GM21717 (cell line): ENCODE results near the gene DMKN.
"Not testable (repeated sequence)": the region's sequence is repeated elsewhere in the genome, so short reads cannot be mapped to it uniquely, and the experiment has no call there.

Experiments
- ATAC-seq: cut with Tn5 transposase; IDR thresholded peaks from one replicate; pipeline ENCODE4 v1.9.1; 2021; ENCODE audit warnings: mild to moderate bottlenecking, moderate library complexity; ENCODE audit not compliant: unreplicated experiment

The DMKN gene

DNA sequence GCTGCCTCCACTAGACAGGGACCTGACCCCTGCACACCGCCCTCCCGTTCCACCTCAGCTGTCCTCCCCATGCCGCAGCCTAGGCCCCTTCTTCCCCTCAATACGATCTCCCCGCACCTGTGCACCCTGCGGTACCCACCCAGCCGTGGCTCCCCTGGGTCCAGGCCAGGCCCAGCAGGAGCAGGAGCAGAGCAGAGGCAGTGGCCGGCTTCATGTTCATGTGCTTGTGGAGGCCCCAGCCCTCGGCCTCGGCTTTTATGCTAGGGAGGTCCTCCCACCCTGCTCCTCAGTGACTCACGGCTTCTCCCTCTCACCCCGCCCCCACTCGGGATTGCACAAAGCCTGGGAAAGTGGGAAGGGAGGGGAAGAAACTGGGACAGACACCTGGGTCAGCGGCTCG lies 11.8 kb downstream of the DMKN start:
- no peak for ATAC-seq

DNA sequence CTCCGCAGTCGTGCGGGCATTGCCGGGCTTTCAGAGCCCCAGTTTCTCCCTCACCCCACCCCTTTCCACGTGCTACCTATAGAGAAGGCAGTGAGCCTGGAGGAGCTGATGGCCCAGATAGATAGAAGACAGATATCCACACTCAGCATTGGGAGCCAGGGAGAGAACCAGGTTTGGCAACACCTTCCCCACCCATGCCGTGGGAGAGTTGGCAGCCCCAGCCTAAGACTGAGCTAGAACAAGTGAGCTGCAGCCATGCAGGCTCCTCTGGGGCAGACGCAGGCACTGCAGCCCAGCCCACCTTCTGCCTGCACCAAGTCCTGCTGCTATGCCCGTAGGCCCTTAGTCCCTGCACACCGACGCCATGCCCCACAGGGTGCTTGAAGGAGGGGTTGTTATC lies 12.8 kb downstream of the DMKN start:
- ATAC-seq: no peak

DNA sequence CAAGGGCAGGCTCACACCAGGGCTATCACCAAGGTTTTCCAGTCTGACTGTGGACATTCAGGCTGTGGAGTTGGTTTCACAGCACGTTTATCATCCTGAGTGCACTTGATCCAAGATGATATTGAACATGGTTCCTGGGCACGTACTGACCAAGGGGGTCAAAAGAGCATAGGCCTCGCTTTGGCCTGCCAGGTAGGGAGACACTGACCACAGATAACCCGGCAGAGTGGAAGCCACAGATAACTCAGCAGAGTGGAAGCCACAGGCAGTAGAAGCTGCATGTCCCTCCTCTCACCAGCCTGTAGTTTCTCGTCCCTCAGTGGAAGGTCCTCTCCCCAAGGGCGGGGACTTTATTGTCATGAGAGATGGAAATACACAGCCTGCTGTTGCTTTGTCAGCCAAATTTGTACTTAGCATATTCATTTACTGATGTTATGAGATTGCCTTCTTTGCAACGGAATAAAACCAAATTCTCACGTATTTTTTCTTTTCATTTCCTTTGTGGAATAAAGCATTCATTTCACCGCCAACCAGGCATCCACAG lies 14.4 kb downstream of the DMKN start:
- ATAC-seq: no peak

DNA sequence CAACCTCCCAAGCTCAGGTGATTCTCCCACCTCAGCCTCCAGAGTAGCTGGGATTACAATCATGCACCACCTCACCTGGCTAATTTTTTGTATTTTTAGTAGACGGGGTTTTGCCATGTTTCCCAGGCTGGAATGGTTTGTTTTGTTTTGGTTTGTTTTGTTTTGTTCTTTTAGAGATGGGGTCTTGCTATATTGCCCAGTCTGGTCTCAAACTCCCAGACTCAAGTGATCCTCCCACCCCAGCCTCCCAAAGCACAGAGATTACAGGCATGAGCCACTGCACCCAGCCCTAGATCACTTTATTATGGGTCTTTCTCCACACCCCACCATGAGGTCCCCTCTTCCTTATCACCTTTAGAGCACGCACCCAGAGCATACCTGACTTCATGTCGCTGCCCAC lies 15.2 kb downstream of the DMKN start:
- no peak for ATAC-seq

DNA sequence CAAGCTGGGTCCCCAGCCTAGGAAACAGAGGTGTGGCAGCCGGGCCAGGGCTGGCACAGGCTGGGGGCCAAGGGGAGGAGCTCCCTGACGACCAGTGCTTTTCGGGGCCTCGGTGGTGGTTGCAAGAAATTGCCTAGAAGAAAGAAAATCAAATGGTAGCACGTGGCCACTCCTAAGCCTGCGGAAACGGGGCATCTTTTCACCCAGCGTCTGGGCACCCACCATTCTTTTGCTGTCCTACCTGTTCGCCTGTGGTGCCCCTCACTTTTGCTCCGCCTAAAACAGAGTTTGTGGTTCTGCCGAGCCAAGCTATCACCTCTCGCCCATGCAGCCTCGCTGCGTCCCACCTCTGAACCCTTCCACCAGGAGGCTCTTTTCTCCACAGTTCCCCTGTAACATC lies 16.0 kb downstream of the DMKN start:
- ATAC-seq: no peak

DNA sequence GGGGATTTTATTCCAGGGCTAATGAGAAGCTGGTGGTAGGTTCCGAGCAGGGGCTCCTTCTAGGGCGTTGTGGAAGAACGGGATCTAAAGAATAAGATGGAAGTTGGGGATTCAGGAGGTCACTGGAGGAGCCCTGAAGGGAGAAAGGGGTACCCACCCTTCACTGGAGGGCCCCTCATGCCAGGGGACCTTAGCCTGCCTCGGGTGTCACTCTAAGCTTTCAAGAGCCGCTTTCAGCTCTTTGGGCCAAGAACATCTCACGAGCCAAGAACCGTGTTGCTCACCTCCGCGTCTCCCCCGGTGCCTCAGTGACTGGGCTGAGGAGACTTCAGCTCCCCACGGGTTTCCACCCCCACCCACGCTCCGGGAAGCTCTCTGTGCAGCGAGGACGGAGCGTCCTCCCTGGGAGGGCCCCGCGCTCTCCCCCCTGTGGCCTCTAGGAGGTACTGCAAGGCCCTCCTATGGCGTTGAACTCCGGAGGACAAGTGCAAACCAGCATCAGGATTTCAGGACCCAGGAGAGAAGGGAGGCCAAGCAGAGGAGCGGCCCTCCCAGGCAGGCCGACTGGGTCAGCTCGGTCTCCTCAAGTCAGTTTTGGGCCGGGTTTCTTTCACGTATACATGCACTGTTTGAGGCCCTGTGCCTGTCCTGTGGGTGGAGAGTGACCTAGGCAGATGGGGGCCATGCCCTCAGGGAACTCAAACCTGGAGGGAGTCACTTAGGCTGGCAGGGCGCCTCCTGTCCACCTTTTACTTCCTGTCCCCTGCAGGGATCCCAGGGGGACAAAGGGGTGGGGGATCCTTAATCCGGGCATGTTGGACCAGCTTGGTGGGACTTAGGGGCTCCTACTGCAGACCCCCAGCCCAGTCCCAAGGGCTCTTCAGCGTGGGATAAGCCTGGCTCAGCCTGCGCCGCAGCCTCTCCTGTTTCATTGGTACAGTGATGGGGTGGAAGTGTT lies 18.1 kb downstream of the DMKN start:
- ATAC-seq: no peak

DNA sequence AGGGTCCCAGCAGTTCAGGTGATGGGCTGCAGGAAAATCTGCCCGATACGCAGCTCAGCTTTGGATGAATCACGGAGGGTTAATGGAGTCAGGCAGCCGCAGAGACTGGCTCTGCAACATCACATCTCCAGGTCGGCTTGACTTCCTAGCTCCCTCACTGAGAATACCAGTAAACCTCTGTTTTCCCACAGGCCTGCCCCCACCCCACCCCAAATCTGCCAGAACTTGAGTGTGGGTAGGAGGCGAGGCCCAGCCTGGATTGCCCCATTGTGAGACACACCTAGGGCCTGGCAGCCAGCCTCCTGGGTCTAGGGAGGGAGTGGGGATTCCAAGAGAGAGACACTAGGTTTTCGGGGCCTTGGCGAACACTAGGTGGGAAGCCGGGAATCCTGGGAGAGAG lies 19.5 kb downstream of the DMKN start:
- ATAC-seq: no peak

DNA sequence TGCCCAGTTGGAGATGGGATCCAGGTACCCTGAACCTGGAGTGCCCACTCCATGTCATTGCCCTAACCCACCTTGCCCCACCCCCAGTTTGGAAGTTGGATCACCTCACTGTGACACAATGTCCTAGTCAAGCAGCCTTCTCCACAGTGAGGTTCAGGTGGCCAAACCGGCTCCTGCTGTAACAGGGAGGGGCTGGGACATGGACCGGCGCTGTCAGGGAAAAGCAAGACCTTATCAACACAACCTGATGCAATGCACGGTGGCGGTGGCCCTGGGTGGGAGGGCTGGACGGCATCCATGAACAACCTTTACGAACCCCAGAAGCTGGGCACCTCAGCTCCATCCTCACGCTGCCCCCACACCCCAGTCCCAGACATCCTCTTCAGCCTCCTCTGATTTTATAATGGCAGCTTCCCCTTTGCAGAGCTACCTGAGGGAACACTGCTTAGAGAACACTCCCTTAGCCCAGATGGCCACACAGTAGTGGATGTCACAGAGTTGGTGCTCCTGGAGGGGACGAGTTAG lies 21.6 kb downstream of the DMKN start:
- no peak for ATAC-seq

DNA sequence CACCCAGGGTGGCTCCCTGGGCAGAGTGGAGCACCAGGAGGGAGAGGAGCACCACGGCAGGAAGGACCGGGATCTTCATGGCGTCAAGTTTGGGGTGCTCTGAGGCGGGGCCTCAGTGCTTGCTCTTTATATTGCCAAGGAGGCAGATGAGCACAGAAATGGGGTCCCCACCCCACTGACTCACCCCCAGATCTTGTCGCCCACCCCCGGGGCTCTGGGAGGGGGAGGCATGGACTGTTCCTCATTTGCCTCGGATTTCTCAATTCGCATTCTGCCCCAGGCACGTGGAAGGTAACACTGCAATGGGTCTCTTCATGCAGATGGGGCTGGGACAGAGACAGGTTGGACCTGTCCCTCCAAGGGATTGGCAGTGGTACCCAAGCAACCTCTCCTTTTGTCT lies 23.1 kb downstream of the DMKN start, which contains the start of gene KRTDAP:
Gene KRTDAP (minus strand): TSS at position 101 of the 400 bp plus-strand sequence. CDS start 22 bp downstream, at position 79.
- ATAC-seq: no peak

DNA sequence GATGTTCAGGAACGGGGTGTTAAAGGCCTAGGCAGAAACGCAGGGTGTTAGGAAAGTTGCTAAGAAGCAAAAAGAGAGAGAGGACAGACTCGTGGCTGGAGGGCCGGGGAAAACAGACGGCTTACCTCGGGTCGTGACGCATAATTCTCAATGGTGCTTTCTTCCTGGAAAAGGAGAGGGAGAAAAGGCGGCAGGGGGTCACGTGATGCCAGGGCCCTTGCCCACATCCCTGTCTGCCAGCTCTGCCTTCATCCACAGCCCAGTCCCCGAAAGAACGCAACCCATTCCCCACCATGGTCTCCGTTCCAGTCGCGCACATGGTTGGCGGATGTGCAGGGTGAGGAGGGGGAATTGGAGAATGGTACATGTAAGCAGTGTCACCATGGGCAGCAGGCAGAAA lies 24.8 kb downstream of the DMKN start:
- ATAC-seq: no peak

DNA sequence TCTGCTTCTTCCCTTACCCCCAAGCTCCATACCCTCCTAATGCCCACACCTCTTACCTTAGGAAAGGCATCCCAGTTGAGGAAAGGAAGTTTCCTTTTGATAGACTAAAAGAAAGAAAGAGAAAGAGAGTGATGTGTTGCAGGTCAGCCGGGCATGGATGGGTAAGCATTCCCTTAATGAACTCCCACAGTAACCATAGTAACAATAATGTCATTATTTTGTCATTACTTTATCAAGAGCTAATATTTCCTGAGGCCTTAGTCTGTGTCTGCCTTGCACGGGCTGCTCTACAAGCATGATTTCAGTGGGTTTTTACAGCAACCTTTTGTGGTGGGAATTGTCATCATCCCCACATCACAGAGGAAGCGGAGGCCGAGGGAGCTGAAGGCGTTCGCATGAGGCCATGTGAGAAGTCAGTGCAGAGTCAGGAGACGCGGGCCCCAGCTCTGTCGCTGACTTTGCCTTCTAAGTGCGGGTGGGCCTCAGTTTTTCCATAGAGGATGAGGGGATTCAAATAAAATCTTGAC lies 25.7 kb downstream of the DMKN start:
- no peak for ATAC-seq

DNA sequence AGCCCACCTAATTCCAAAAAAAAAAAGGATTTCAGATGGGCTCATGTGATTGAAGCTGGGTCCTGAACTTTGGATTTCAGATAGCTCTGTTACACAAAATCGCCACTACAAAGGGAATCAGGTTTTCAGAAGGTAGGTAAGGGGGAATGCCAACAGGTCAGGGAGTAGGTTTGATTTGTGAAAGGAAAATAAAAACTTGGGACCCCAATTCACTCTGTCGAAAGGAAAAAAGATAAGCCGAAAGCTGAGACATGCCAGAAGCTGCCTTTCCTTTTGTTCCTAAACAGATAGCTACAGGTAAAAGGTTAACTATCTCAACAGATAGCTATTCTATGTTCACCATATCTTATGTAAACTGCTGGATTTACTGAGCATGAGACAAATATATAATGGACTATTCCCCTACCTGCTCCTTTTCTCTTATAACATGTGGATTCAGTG lies 27.2 kb downstream of the DMKN start:
- no peak for ATAC-seq

DNA sequence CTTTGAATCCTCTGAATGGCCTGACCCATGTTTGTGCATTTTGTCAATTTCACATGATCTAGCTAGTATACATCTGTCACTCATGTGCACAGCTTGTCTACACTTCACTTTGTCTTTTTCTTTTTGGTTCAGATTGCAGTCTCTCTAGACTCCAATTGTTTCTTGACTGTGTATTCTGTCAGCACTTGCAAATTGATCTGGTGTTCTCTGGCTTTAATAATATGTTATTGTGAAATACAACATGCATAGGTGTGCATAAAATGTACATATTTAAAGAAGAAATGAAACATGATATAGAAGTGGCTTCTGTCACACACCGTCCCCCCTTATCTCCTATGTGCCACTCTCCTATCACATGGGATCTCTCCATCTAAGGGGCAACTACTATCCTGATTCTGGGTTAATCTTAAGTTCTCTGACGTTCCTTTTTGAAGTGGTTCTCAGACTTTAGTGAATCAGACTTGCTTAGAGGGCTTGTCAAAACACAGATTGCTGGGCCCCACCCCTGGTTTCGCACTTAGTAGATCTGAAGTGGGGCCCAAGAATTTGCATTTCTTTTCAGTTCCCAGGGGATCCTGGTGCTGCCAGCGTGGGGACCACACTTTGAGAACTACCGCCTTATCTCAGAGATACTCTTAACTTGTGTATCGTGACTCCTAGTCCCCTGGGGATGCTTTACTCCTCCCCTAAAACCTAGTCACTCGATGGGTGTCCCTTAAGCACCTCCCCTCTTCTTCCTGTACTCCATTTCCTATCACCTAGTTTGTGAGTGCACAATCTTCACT lies 29.0 kb downstream of the DMKN start:
- ATAC-seq: no peak

DNA sequence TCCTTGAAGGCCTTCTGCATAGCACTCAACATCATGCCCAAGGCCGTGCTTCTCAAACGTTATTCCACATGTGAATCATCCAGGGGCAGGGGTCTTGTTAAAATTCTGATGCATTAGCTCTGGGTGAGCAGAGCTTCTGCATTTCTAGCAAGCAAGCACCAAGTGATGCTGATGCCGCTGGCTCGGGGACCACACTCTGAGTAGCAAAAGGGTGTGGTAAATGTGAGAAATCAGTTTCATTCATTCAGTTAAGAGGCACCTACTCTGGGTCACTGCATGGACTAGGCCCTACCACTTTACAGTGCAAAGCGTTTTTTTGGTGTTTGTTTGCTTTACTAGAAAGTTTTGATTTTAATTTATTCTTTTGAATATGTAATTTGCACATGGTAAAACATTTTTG lies 30.4 kb downstream of the DMKN start:
- no peak for ATAC-seq

DNA sequence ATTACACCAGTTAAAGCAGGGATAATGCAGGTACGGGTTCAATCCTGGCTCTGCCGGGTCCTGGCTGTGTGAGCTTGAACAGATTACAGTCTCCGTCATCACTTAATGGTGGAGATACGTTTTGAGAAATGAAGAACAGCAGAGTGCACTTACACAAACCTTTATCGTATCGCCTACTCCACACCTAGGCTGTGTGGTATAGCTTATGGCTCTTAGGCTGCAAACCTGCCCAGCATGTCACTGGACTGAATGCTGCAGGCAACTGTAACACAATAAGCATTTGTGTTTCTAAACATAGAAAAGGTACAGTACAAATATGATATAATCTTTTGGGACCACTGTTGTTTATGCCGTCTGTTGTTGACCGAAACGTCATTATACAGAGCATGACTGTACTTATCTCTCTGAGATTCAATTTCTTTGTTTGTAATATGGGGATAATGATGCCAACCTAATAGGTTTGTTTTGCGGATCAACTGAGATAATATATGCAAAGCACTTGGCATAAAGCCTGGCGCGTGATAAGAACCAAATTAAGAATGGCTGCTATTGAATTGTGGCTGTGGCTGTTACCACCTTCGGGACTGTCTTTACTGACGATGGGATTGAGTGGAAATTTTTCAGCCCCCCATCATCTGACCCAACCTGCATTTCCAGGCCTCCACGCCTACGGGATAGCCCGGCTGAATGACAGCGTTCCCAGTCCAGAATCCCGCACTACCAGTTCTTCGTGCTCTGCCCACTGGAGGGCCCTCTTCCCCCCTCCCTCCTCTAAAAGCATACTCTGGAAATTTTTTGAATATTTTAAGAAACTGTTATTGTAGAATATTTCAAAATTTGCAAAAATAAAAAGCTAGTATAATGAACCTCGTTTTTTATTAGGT lies 34.4 kb downstream of the DMKN start:
- no peak for ATAC-seq

DNA sequence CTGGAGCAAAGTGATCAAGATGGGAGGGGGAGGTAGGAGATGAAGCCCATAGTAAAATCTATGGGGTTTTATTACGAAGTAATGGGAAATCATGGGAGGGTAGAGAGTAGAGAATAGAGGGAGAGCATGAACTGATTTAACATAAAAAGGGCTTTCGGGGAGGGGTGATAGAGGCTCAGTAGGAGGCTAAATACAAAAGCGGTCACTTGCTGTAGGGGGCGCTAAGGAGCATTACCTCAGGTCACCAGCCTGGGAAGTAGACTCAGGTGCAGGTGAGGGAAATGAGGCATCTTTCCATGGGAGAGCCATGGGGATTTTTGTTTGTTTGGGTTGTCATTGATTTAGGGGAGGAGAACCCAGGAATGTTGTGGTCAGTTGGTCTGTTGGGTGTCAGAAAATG lies 37.3 kb downstream of the DMKN start:
- ATAC-seq: no peak

DNA sequence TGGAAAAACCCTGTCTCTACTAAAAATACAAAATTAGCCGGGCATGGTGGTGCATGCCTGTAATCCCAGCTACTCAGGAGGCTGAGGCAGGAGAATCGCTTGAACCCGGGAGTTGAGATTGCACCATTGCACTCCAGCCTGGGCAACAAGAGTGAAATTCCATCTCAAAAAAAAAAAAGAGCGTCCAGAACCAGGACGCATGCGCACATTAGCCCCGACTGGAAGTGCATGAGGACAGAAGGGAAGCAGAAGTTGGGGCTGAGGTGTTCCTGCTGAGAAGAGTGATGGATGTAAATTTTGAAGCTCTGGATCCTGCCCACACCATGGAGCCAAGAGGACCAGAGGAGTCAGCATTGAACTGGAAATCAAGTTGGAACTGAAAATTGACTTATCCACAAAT lies 38.9 kb downstream of the DMKN start:
- ATAC-seq: not testable (repeated sequence)

DNA sequence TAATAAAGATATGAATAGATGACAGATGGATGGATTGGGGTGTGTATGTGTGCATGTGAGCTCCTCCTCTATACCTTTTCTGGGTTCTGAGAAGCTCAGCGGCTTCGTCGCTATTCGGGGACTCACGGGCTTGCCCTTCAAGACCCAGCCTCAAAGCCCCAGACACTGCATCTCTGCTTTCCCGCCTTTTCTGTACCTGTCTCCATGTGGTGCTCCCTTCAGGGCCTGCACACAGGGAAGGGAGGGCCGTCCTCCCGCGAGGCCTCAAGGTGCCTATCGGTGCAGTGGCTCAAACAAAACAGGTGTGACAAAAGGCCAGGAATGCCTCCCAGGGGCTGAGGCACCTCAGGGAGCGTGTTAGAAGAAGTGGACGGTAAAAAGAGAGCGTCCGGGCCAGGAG lies 39.3 kb downstream of the DMKN start:
- no peak for ATAC-seq

DNA sequence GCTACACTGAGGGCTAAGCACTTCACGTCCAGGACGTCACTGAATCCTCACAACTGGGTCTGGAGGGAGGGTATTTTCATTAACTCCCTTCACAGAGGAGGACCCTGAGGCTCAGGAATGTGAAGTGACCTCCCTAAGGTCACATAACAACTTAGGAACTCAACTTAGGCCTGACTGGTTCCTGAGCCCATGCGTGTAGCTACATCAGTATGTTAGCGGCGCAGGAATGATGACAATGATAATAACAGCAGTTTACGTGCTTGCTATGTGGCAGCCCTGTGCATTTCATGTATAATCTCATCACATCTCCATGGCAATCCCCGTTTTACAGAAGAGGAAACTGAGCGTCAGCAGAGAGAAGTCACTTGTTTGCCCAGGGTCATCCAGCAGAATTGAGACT lies 41.5 kb downstream of the DMKN start:
- ATAC-seq: no peak

DNA sequence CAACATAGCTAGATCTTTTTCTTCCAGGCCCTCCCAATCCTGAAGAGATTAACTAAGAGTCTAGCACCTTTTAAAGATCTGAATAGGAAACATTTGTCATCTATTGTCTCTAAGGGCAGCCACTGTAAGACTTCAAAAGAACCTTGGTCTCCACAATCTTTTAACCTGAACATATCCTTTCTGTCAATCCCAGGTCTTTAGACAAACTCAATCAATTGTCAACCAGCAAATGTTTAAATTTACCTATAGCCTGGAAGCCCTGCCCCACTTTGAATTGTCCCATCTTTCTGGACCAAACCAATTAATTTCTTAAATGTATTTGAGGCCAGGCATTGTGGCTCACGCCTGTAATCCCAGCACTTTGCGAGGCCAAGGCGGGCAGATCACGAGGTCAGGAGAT lies 42.4 kb downstream of the DMKN start:
- not testable (repeated sequence) for ATAC-seq
